Measurements from ENCODE around the gene SYT1.

Gene SYT1

DNA sequence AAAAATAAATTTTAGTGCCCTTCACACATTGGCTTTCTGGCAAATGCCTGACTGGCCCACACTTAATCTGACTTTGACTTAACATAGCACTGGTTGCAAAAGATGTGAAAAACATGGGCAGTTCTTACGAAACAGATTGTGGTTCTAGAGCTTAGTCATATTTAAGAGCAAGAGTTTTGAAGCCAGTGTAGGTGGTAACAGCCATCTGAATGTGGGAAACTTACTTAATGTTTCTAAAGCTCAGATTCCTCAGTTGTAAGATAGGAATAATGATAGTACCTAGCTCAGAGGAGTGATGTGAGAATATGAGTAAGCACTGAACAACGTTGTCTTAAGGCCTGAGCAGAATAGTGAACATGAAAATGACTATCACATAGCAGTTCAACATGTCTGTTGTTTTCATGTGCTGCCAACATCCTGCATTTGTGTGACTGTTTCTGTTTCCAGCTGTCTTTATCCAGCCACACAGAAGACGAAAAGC is 262.7 kb downstream of the SYT1 start:
- TF ChIP-seq, protein P1, sequence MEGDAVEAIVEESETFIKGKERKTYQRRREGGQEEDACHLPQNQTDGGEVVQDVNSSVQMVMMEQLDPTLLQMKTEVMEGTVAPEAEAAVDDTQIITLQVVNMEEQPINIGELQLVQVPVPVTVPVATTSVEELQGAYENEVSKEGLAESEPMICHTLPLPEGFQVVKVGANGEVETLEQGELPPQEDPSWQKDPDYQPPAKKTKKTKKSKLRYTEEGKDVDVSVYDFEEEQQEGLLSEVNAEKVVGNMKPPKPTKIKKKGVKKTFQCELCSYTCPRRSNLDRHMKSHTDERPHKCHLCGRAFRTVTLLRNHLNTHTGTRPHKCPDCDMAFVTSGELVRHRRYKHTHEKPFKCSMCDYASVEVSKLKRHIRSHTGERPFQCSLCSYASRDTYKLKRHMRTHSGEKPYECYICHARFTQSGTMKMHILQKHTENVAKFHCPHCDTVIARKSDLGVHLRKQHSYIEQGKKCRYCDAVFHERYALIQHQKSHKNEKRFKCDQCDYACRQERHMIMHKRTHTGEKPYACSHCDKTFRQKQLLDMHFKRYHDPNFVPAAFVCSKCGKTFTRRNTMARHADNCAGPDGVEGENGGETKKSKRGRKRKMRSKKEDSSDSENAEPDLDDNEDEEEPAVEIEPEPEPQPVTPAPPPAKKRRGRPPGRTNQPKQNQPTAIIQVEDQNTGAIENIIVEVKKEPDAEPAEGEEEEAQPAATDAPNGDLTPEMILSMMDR (IDR thresholded peaks at IDR 0.05; ENCODE audit: insufficient read depth, low read depth, low read length, missing control alignments) = no peak
- peak; percentile 87 for DNase-seq (ENCODE audit: low read depth)
- no peak overlapping the region for H3K4me3 ChIP-seq (ENCODE audit: low read length)

DNA sequence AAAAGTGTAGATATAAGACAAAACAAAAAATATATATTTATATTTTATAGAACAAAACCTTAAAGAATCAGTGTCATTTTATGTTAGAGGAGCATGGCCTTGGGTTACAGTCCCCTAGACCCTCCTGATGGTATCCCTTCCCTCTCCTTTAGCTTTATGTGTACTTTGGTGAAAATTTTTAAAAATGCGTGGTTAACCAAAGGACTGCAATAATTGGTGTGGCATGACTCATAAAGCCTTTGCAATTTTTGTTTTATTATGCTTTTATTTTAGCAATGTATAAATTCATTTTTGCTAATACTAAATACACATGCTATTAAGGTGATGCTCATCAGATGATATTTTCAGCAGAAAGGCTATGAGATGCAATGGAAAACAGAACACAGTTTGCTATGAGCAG is 264.4 kb downstream of the SYT1 start:
- no peak overlapping the region for H3K4me3 ChIP-seq (ENCODE audit: low read length)
- DNase-seq (ENCODE audit: low read depth) = no peak

DNA sequence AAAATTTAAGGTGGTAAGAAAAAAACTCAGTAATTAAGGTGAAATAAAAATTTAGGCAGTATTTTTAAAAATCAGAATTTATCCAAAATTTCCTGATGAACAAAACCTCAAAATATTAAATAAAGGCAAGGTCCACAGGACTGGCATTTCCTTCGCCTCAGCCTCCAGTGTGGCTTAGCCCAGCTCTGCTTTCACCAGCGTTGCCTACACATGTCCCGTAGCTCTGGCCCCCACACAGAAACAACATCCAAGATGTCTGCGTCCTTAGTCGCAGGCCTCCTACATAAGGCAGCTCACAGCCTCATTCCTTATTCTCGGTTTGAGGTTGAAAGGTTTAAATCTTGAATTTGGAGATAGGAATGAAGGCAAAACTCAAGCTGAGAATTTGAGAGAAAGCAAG is 274.3 kb downstream of the SYT1 start:
- TF ChIP-seq, protein P1 (IDR thresholded peaks at IDR 0.05; ENCODE audit: insufficient read depth, low read depth, low read length, missing control alignments) = no peak
- DNase-seq (ENCODE audit: low read depth) = no peak
- no peak overlapping the region for H3K4me3 ChIP-seq (ENCODE audit: low read length)

More for the DNA sequence above, 264.4 kb downstream of the SYT1 start:
- TF ChIP-seq, protein P1 (IDR thresholded peaks at IDR 0.05; ENCODE audit: insufficient read depth, low read depth, low read length, missing control alignments) = no peak

DNA sequence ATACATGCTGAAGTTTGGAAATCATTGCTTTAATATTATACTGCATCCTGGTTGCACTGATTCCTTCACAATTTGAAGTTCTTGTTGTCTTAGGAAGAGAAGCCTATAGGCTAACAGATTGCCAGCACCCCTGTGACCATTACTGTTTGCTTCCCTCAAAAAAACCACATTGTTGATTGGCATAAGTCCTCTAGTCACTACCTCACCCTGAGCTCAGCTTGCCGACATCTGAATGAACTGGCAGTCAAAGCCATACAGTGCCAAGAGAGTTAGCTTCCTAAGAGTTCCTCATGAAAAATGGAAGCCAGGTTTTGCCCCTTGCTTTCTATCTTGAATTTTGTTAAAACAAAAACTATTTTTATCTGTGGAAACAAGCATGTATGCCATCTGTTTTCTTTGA is 276.1 kb downstream of the SYT1 start:
- no peak for DNase-seq (ENCODE audit: low read depth)
- no peak overlapping the region for H3K4me3 ChIP-seq (ENCODE audit: low read length)
- TF ChIP-seq, protein P1 (IDR thresholded peaks at IDR 0.05; ENCODE audit: insufficient read depth, low read depth, low read length, missing control alignments) = no peak

DNA sequence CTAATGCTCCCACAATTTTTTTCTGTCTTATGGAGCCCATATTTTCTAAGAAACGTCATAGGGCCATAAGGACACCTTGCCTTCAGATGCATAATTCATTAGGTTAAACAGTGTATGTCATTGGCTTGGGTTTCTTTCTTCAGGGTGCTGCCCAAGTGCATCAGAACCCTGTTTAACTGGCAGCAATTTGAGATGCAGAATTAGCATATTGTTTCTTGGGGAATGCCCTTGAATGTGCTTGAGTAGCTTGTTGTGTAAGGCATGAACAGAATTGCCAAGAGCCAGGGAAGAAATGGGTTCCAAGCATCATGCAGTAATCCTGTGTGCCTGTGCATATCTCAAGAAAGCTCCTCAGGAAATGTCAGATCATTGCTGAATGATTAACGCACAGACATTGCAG is 277.2 kb downstream of the SYT1 start:
- no peak overlapping the region for H3K4me3 ChIP-seq (ENCODE audit: low read length)
- TF ChIP-seq, protein P1 (IDR thresholded peaks at IDR 0.05; ENCODE audit: insufficient read depth, low read depth, low read length, missing control alignments) = no peak
- DNase-seq (ENCODE audit: low read depth) = no peak

DNA sequence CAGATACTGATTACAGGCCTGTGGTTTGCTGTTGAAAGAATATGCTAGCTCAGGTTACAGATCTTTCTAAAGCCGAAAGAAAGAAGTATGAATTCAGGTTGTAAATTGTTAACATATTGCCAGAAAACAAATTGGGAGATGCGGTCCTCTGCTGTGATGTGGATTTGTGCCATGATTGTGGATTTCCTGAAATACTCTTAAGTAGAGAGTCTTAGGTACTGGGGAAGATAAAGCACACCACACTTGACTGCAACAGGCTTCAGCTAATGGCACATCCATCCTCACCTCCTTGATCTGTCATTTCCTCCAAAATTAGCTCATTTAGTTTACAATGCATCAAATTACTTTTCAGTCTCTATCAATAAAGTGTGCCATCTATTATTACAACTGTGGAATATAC is 279.2 kb downstream of the SYT1 start:
- H3K4me3 ChIP-seq (ENCODE audit: low read length) = no peak overlapping the region
- no peak for DNase-seq (ENCODE audit: low read depth)
- TF ChIP-seq, protein P1 (IDR thresholded peaks at IDR 0.05; ENCODE audit: insufficient read depth, low read depth, low read length, missing control alignments) = no peak

DNA sequence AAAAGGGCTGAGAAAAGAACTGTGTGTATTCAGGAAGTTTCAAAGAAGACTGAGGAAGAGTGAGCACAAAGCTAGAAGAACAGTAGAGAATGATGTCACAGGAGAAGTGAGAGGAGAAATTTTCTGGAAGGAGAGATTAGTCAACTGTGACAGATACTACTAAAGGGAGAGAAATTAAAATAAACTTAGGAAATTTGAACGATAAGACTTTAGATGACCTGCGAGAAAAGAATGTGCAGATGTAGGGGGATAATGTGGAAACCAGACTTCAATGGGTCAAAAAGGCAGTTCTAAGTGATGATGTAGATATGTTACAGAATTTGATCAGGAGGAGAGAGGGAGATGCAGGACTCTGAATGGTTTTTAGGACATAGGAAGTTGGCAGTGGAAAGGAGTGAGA is 287.4 kb downstream of the SYT1 start:
- H3K4me3 ChIP-seq (ENCODE audit: low read length) = no peak overlapping the region
- TF ChIP-seq, protein P1 (IDR thresholded peaks at IDR 0.05; ENCODE audit: insufficient read depth, low read depth, low read length, missing control alignments) = no peak
- no peak for DNase-seq (ENCODE audit: low read depth)
